GM19351 (cell line): ENCODE measurements around the gene BBC3.
A peak's percentile ranks its signal among the peaks of the same experiment; 100 is the strongest.

Experiments used
- ATAC-seq: cut with Tn5 transposase; IDR thresholded peaks from one replicate; pipeline ENCODE4 v1.9.1; 2021; ENCODE audit warnings: mild to moderate bottlenecking, moderate library complexity; ENCODE audit not compliant: unreplicated experiment

Gene BBC3

DNA sequence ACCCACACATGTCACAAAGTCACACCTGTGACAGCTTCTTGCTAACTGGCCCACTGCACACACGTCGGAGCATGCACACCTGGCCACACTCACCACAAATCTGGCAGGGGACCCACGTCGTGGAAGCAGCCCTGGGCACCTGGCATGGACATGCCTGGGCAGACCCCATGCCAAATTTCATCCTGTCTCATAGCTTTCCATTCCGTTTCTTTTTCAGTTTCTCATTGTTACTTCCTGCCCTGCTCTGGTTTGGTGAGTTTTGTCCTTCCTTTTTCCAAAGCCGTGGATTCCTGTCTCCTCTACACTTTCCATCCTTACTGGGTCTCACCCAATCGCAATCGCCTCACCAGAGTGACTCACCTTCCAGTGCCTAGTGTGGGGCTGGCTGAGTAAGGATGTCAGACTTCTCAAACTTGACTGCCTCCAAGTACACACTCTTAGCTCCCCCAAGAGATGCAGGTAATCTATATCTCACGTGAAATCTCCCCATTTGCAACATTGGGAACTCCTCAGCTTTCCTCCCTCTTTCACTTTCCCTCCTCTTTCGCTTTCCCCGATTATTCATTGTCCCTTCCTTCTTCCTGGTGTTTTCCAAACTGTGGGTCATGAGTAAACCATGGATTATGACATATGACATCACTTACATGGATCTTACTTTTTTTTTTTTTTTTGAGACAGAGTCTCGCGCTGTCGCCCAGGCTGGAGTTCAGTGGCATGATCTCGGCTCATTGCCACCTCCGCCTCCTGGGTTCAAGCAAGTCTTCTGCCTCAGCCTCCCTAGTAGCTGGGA lies 1.6 kb upstream of the BBC3 start:
- ATAC-seq, result no peak

DNA sequence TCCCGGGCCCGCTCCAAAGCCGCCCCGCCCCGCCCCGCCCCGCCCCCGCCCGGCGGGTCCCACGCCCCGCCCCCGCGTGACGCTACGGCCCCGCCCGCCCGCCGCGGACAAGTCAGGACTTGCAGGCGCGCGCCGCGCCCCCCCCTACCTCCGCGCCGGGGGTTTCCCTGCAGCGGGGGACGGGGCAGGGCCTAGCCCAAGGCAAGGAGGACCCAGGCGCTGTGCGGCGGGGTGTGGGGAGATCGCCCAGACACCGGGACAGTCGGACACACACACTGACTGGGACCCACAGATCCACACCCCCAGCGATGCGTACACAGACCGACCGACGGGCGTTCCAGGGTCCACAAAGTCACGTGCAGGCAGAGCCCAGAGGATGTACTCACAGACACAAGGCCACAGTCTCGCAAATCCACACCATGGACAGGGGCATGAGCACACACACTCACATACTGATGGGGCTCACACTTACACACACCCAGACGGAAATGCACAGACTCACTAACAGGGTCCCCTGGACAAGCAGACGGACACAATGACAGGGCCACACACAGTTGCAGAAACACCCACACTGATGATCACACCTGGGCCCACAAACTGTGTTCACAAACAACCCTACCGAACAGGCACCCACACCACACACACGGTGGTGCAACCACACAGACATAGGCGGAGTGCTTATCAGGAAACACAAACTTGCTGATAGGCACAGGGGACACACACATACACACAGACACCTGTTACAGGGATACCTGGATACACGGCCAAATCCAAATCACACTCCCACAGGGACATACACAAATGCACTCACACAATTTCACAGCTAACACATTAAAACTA lies 436 bp upstream of the BBC3 start:
- peak; percentile 35 for ATAC-seq

GRCh38 chr19:47230054-47230920 lies 712 bp downstream of the BBC3 start:
- no peak for ATAC-seq

DNA sequence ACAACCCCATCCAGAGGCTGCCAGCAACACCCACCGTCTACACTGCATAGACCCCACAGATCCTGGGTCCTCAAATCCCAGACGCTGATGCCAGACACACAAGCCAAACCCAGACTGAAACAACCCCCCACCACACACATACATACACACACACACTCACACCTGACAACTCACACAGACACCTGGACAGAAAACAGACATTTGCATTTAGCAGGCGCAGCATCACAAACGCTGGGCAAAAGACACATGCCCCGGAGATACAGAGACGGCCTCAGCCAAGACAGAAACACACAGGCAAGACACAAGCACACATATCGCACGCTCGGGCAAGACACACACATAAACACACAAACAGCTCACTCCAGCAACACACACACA lies 1.3 kb downstream of the BBC3 start:
- no peak for ATAC-seq

DNA sequence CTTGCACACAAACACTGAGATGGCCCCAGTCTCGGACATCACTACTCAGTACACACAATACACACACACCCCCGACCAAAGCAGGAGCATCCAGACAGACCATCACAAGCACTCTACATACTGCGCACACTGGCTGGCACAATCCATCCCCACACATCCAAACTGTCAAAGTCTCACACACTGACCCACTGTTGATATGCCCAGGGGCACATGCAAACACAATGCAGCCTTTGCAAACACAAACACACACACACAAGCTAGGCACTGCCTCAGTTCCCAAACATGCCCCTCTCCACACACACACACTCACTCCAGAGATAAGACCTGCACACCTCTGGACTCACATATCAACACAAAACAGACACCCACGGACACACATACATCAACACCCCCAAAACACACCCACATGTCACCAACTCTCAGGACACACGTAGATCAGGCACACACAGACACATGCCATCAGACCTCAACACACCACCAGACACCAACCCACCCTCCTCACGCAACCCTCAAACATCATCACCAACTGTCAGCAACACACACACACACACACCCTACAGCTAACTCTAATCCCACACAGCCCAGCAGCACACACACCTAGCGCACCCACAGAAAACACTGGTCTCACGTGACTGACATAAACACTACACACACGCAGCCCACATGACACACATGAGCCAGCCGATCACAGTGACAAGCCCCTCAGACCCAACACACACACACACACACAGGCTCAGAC lies 1.9 kb downstream of the BBC3 start:
- ATAC-seq, result no peak

DNA sequence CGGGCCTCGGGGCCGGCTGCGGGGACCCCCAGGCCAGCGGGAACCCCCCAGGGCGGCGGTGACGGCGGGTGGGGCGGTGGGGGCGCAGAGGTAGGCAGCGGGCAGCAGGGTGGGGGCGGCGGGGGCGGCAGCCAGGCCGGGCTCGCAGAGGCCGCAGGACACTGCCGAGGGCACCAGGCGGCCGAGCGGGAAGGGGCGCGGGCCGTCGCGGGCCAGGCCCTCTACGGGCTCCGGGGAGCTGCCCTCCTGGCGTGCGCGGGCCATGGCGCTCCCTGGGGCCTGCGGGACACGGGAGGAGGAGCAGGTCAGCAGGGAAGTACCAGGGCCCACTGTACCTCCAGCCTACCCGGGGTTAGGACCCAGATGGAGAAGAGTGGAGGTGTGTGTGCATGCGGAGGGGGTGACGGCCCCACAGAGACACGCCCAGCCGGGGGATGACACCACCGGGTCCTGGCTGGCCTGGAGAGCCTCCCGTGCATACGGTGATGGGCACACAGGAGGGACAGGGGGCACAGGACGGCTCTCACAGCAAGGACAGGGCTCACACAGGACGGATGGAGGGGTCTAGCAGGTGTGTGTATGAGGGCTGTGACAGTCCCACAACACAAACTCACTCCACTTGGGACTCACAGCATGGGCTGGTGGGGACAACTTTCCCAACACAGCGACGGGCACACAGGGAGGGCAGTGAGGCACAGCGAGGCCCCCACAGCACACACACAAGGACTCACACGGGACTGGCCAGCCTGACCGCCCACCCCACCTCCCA lies 2.6 kb downstream of the BBC3 start:
- ATAC-seq, result no peak

GRCh38 chr19:47227352-47228167 lies 3.4 kb downstream of the BBC3 start:
- ATAC-seq, result no peak

GRCh38 chr19:47226426-47227351 lies 4.3 kb downstream of the BBC3 start:
- peak; percentile 34 for ATAC-seq

DNA sequence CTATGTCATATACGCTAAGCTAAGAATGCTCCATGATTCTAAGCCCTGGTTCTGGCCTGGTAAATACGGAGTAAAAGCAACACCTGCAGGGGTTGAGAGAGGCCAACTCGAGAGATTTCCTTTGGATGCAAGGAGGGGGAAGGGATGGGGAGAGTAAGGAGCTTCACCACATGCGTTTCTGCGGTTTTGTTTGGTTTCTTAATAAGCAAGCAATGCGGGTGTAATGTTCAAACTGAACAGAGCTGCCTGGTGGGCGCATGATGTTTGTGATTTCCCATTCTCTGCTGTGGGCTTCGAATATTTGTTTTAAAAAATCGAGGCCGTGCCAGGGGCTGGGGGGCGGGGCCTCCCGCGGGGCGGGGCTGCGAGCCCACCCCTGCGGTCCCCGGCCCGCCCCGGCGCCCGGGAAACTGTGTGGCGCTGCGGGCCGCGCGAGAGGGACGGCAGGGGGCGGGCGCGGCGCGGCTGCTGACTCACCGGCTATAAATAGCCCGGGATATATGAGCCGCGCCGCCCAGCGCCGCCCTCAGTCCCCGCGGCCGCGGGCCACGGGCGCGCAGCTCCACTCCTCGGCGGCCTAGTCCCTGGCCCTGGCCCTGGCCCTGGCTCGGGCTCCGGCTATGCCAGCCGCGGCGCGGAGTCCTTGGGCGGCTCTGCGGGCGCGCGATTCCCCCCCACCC lies 5.1 kb downstream of the BBC3 start:
- ATAC-seq, result peak; percentile 47

- no peak for ATAC-seq
Observed at GRCh38 chr19:47221890-47222289, 9.1 kb downstream of the BBC3 start.

- ATAC-seq, result no peak
Observed at GRCh38 chr19:47221080-47221841, 9.7 kb downstream of the BBC3 start.

DNA sequence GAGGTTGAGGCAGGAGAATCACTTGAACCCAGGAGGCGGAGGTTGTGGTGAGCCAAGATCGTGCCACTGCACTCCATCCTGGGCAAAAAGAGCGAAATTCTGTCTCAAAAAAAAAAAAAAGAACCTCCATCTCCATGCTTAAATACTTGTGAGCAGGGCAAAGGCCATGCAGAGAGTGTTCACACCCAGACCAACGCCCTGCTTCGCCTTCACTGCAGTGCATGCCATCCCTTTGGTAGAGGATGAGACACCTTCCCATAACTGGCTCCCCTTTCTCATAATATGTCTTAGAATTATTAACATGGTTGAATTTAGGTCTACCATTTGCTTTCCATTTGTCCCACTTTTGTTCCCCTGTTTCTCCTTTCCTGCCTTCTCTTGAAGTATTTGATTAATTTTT lies 15.4 kb downstream of the BBC3 start:
- no peak for ATAC-seq

- ATAC-seq, result no peak
Observed at GRCh38 chr19:47210689-47211316, 20.2 kb downstream of the BBC3 start.

- ATAC-seq, result no peak
Observed at GRCh38 chr19:47210180-47210490, 20.9 kb downstream of the BBC3 start.

DNA sequence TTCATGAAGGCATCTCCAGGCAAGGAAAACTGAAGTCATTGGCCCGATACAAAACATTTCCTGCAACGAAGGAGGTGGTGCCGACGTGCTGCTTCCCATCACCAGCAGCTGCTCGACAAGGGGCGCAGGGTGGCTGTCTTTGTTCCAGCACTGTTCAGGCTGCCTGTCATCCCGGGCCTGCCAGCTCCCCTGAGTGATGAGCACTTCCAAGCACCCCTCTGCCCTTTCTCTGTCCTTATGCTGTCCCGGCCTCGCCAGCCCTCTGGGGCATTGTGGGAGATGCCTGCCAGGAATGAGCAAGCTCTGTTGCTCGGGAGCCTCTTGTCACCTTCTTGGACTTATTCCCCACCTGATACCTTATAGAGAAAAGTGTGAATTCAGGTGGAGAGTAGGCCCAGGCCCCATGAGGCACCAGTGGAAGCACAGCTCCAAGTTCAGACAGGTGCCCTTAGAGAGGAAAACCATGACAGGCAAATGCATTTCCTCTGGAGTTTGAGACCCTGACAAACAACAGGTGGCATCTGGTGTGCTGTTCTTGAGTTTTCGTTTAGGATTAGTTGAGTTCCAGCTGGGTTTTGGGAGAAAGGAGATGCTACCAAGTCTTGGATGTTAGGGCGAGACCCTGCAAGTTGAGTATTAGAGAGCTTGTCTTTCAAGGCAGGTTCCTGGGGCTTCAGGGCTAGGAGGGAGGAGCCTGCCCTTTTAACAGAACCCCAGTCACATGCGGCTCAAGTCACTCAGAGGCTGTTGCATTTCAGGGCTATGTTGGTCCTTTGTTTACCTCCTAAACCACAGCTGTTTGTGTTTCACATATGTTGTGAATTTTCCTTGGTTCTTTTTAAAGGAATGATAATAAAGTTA lies 21.4 kb downstream of the BBC3 start:
- ATAC-seq, result no peak
